Gastroesophageal sphincter (tissue), 3 donors: Measurements from ENCODE around the gene DUSP10.

ENCODE experiments used
- POLR2A ChIP-seq, 2 donors: fragments of 450-650 bp; IDR thresholded peaks; one replicate each; pipeline ENCODE4 v1.6.1; 2017; ENCODE audit warnings: antibody characterized with exemption in 2 of 2, mild to moderate bottlenecking in 2 of 2, moderate library complexity in 1 of 2
- TF ChIP-seq, protein P1 (sequence below), 4 experiments: fragments of 200-600 bp in 2 of 4; fragments of 450-650 bp in 2 of 4; sonication (generic) in 1 of 4; IDR thresholded peaks; one replicate each; pipeline ENCODE4 v1.5.1; 2017 to 2019; ENCODE audit warnings: antibody characterized with exemption in 4 of 4, mild to moderate bottlenecking in 2 of 4, moderate library complexity in 2 of 4

GRCh38 chr1:221700536-221700935 is 41.4 kb downstream of the DUSP10 start:
- TF ChIP-seq, protein P1, sequence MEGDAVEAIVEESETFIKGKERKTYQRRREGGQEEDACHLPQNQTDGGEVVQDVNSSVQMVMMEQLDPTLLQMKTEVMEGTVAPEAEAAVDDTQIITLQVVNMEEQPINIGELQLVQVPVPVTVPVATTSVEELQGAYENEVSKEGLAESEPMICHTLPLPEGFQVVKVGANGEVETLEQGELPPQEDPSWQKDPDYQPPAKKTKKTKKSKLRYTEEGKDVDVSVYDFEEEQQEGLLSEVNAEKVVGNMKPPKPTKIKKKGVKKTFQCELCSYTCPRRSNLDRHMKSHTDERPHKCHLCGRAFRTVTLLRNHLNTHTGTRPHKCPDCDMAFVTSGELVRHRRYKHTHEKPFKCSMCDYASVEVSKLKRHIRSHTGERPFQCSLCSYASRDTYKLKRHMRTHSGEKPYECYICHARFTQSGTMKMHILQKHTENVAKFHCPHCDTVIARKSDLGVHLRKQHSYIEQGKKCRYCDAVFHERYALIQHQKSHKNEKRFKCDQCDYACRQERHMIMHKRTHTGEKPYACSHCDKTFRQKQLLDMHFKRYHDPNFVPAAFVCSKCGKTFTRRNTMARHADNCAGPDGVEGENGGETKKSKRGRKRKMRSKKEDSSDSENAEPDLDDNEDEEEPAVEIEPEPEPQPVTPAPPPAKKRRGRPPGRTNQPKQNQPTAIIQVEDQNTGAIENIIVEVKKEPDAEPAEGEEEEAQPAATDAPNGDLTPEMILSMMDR (IDR thresholded peaks at IDR 0.05), result no peak
- TF ChIP-seq POLR2A (IDR thresholded peaks at IDR 0.05), result no peak
